ENCODE results near the gene ITGA5. TPM values are rescaled to one million over a fixed set of nuclear protein-coding genes. Genes with fewer than 3 reads are reported as not detected.
A peak's percentile ranks its signal among the peaks of the same experiment; 100 is the strongest.

The ITGA5 gene
- total RNA-seq, 1 experiment from 2014 or later: 35.9 TPM

DNA sequence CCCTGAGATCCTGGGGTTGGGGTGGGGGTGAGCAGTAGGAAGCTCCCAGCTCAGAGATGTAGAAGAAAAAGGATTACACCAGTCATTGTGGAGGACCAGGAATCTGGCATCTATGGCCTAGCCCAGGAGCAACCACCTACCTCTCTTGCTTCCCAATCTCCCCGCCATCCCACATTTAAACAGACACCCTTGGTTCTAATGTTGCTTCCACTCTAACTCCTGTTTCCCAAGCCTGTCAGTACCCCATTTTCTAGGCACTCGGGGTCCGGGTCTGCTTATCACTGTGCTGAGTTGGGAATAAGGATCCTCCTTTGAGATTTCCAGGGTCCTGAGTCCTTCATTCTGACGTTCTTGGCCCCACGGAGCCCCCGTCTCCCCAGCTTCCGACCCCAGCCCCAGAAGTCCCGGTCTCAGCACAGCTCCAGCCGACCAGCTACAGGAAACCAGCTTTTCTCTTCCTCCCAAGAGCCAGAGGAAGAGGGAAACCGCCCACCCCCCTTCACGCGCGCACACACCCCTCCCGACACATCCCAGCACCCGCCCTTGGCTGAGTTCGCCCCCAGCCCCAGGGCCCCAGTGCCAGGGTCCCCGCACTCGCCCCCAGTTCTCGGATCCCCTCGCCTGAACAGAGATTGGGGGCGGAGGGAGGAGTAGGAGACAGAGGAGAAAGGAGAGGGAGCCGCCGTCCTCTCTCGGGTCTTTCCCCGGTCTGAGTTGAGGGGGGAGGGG is 1.2 kb downstream of the ITGA5 start:
- Histone ChIP-seq H4K20me1 (ENCODE audit: low read length) (no peaks in the 10 kb centered on the region), H3F3A (ENCODE audit: low read length, unreplicated experiment) (no peaks in the 10 kb centered on the region), H3K4me3 (ENCODE audit: low read length) (peak overlapping the region; percentile 93), H3K79me2 (ENCODE audit: low read length) (peaks cover 34% of the 10 kb centered on the region), H3K27me3 (ENCODE audit: low read length) (no peaks in the 10 kb centered on the region), H3K4me1 (ENCODE audit: insufficient read depth, low read length) (peaks cover 49% of the 10 kb centered on the region), H3K4me2 (ENCODE audit: low read length) (peak overlapping the region; percentile 85), H3K36me3 (ENCODE audit: low read depth, low read length) (no peaks in the 10 kb centered on the region), H3K27ac (ENCODE audit: low read length) (no peak overlapping the region), H3K9me3 (ENCODE audit: low read length) (no peaks in the 10 kb centered on the region), H2AFZ (ENCODE audit: low read length) (no peak overlapping the region), H3K9me2 (replicated peaks; ENCODE audit: low read length) (no peaks in the 10 kb centered on the region), H3K9ac (ENCODE audit: low read length) (0 out of 2 replicates have a peak overlapping the region, but pooled peaks have one; percentile 7)
- TF ChIP-seq CTCF (conservative IDR thresholded peaks at IDR 0.05; ENCODE audit: low read depth, low read length): no peak
- TF ChIP-seq EZH2 (IDR thresholded peaks at IDR 0.05; ENCODE audit: low read length, unreplicated experiment): no peak
- TF ChIP-seq EZH2phosphoT487 (IDR thresholded peaks at IDR 0.05; ENCODE audit: borderline replicate concordance, low read length): no peak
- no peak for DNase-seq
- BruUV-seq (replicated peaks): TSS peak; percentile 25
- ATAC-seq: no peak
- intact Hi-C loops (cut with micrococcal nuclease): no loop called here
- ChIA-PET POLR2A (ENCODE audit: unreplicated experiment) (no interaction called here), CTCF (interaction anchor here (1.3 kb wide), 1 partner anchor 18 kb away, joined by 7 read pairs; no protein-coding TSS in a partner anchor)

GRCh38 chr12:54416687-54417603 is 2.1 kb downstream of the ITGA5 start:
- Histone ChIP-seq H4K20me1 (ENCODE audit: low read length) (no peaks in the 10 kb centered on the region), H3F3A (ENCODE audit: low read length, unreplicated experiment) (peaks cover 2% of the 10 kb centered on the region), H2AFZ (ENCODE audit: low read length) (no peak overlapping the region), H3K4me1 (ENCODE audit: insufficient read depth, low read length) (peaks cover 43% of the 10 kb centered on the region), H3K79me2 (ENCODE audit: low read length) (peaks cover 34% of the 10 kb centered on the region), H3K27ac (ENCODE audit: low read length) (no peak overlapping the region), H3K9me2 (replicated peaks; ENCODE audit: low read length) (no peaks in the 10 kb centered on the region), H3K9ac (ENCODE audit: low read length) (no peak overlapping the region), H3K27me3 (ENCODE audit: low read length) (no peaks in the 10 kb centered on the region), H3K4me2 (ENCODE audit: low read length) (peak overlapping the region; percentile 85; the same call in 1 of the 2 replicates), H3K9me3 (ENCODE audit: low read length) (no peaks in the 10 kb centered on the region), H3K36me3 (ENCODE audit: low read depth, low read length) (no peaks in the 10 kb centered on the region), H3K4me3 (ENCODE audit: low read length) (peak overlapping the region; percentile 93; the same call in 1 of the 2 replicates)
- CTCF ChIA-PET: interaction anchor here (1.3 kb wide), 1 partner anchor 17 kb away, joined by 7 read pairs; no protein-coding TSS in a partner anchor
- DNase-seq (no peak), ATAC-seq (no peak)
- POLR2A ChIA-PET (ENCODE audit: unreplicated experiment): no interaction called here
- no peak for TF ChIP-seq CTCF (conservative IDR thresholded peaks at IDR 0.05; ENCODE audit: low read depth, low read length)
- TF ChIP-seq EZH2phosphoT487 (IDR thresholded peaks at IDR 0.05; ENCODE audit: borderline replicate concordance, low read length): no peak
- no peak for TF ChIP-seq EZH2 (IDR thresholded peaks at IDR 0.05; ENCODE audit: low read length, unreplicated experiment)
- BruUV-seq (replicated peaks): no TSS peak
- intact Hi-C loops (cut with micrococcal nuclease): no loop called here
